ENCODE results near the gene RIOK2. TPM values are rescaled to one million over a fixed set of nuclear protein-coding genes. Genes with fewer than 3 reads are reported as not detected.

The RIOK2 gene
- total and polyA plus RNA-seq, 10 of the 15 experiments (the other 5 are each of a cell fraction or from before 2014, with no cell fraction given) = 23.0 to 69.1 (median 33.3) TPM

DNA sequence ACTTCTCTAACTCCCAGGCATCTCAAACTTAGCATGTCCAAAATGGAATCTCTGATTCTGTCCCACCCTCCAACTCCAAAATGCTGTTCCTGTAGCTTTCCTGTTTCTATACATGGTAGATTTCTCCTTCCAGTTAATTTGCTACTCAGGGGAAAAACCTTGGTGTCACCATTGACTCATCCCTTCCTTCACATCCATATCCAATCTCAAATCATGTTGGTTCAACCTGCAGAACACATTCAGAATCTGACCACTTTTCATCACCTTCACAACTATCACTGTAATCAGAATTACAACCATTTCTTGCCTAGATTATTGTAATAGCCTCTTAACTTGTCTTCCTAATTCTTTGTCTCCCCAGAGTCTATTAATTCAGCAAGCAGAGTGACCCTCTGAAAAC is 10.8 kb downstream of the RIOK2 start:
- CTCF ChIA-PET = interaction anchor here (1.9 kb wide), 1 partner anchor 11 kb away, joined by 8 read pairs; no protein-coding TSS in a partner anchor
- no peak for FAIRE-seq

DNA sequence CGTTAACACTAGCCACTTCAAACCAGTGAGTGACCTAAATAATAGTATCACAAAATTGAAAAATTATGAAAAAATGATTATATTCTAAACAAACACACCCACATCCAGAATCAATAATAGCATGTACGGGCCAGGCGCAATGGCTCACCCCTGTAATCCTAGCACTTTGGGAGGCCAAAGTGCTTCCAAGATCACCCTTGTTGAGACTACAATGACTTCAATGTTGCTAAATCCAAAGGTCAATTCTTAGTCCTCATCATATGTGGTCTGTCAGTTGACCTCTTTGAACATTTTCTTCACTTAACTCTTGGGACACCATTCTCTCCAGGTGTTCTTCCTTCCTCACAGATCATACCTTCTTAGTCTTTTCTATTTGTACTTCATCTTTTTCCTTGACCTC is 11.3 kb downstream of the RIOK2 start:
- Histone ChIP-seq H3K9ac (ENCODE audit: control insufficient read depth, insufficient read depth, low read length) (no peak overlapping the region), H3K27me3 (replicated peaks in 1 of 2; ENCODE audit: control insufficient read depth in 2 of 2, insufficient read depth in 2 of 2, low read length in 1 of 2) (no peaks in the 10 kb centered on the region), H3K4me1 (ENCODE audit: control insufficient read depth, insufficient read depth, low read length) (peaks cover 6% of the 10 kb centered on the region; the same call in 1 of the 2 replicates), H3K36me3 (ENCODE audit: control insufficient read depth in 2 of 2, insufficient read depth in 2 of 2, low read length in 1 of 2) (peaks cover 0 to 15% of the 10 kb centered on the region in 2 experiments), H3K4me2 (ENCODE audit: control insufficient read depth, insufficient read depth) (no peak overlapping the region), H4K20me1 (ENCODE audit: control insufficient read depth, insufficient read depth) (no peaks in the 10 kb centered on the region), H2AFZ (ENCODE audit: control insufficient read depth, low read depth, low read length) (no peak overlapping the region), H3K4me3 (no peak overlapping the region), H3K27ac (ENCODE audit: control insufficient read depth, insufficient read depth) (no peak overlapping the region), H3K9me3 (replicated peaks; ENCODE audit: control insufficient read depth, insufficient read depth, low read length) (no peaks in the 10 kb centered on the region), H3K79me2 (ENCODE audit: control insufficient read depth, insufficient read depth, low read length) (no peaks in the 10 kb centered on the region)
- ATAC-seq = no peak
- no peak for DNase-seq (ENCODE audit: low read depth, low spot score)
- CTCF ChIA-PET = no interaction called here
- peak; percentile 23 for FAIRE-seq
- SMC1A ChIA-PET (ENCODE audit: uncharacterized antibody, unreplicated experiment) = interaction anchor here (1.0 kb wide), 1 partner anchor 9 kb away, joined by 3 read pairs; no protein-coding TSS in a partner anchor
- WGBS (ENCODE audit: insufficient coverage, insufficient replicate concordance, low lambda C conversion rate, missing lambda C conversion rate) = 85% methylated on average over 3 of the region's 3 CpGs
- in situ Hi-C loops (cut with MboI) = no loop called here
- POLR2A ChIA-PET = no interaction called here
- BruUV-seq (replicated peaks) = no TSS peak
- RAD21 ChIA-PET (ENCODE audit: unreplicated experiment) = no interaction called here
- intact Hi-C loops (cut with micrococcal nuclease; ENCODE audit: unreplicated experiment) = no loop called here
- TF ChIP-seq ETV6 (conservative IDR thresholded peaks at IDR 0.05 in 1 of 2, IDR thresholded peaks at IDR 0.05 in 1 of 2; ENCODE audit: borderline replicate concordance in 1 of 2, low read depth in 1 of 2) (no peak), SPI1 (IDR thresholded peaks at IDR 0.05; ENCODE audit: borderline replicate concordance, insufficient read depth, low read depth, low read length) (no peak)
- TF ChIP-seq, protein P1, sequence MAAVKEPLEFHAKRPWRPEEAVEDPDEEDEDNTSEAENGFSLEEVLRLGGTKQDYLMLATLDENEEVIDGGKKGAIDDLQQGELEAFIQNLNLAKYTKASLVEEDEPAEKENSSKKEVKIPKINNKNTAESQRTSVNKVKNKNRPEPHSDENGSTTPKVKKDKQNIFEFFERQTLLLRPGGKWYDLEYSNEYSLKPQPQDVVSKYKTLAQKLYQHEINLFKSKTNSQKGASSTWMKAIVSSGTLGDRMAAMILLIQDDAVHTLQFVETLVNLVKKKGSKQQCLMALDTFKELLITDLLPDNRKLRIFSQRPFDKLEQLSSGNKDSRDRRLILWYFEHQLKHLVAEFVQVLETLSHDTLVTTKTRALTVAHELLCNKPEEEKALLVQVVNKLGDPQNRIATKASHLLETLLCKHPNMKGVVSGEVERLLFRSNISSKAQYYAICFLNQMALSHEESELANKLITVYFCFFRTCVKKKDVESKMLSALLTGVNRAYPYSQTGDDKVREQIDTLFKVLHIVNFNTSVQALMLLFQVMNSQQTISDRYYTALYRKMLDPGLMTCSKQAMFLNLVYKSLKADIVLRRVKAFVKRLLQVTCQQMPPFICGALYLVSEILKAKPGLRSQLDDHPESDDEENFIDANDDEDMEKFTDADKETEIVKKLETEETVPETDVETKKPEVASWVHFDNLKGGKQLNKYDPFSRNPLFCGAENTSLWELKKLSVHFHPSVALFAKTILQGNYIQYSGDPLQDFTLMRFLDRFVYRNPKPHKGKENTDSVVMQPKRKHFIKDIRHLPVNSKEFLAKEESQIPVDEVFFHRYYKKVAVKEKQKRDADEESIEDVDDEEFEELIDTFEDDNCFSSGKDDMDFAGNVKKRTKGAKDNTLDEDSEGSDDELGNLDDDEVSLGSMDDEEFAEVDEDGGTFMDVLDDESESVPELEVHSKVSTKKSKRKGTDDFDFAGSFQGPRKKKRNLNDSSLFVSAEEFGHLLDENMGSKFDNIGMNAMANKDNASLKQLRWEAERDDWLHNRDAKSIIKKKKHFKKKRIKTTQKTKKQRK (IDR thresholded peaks at IDR 0.05; ENCODE audit: low read depth, low read length) = no peak
- TF ChIP-seq, protein P2, sequence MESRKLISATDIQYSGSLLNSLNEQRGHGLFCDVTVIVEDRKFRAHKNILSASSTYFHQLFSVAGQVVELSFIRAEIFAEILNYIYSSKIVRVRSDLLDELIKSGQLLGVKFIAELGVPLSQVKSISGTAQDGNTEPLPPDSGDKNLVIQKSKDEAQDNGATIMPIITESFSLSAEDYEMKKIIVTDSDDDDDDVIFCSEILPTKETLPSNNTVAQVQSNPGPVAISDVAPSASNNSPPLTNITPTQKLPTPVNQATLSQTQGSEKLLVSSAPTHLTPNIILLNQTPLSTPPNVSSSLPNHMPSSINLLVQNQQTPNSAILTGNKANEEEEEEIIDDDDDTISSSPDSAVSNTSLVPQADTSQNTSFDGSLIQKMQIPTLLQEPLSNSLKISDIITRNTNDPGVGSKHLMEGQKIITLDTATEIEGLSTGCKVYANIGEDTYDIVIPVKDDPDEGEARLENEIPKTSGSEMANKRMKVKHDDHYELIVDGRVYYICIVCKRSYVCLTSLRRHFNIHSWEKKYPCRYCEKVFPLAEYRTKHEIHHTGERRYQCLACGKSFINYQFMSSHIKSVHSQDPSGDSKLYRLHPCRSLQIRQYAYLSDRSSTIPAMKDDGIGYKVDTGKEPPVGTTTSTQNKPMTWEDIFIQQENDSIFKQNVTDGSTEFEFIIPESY (IDR thresholded peaks at IDR 0.05) = no peak

More for the DNA sequence above, 10.8 kb downstream of the RIOK2 start:
- RAD21 ChIA-PET (ENCODE audit: unreplicated experiment) = no interaction called here
- Histone ChIP-seq H3K27me3 (replicated peaks in 1 of 2; ENCODE audit: control insufficient read depth in 2 of 2, insufficient read depth in 2 of 2, low read length in 1 of 2) (no peaks in the 10 kb centered on the region), H3K9ac (ENCODE audit: control insufficient read depth, insufficient read depth, low read length) (no peak overlapping the region), H3K27ac (ENCODE audit: control insufficient read depth, insufficient read depth) (no peak overlapping the region), H3K36me3 (ENCODE audit: control insufficient read depth in 2 of 2, insufficient read depth in 2 of 2, low read length in 1 of 2) (peaks cover 0 to 15% of the 10 kb centered on the region in 2 experiments), H3K9me3 (replicated peaks; ENCODE audit: control insufficient read depth, insufficient read depth, low read length) (no peaks in the 10 kb centered on the region), H3K4me2 (ENCODE audit: control insufficient read depth, insufficient read depth) (no peak overlapping the region), H2AFZ (ENCODE audit: control insufficient read depth, low read depth, low read length) (no peak overlapping the region), H3K4me3 (no peak overlapping the region), H3K79me2 (ENCODE audit: control insufficient read depth, insufficient read depth, low read length) (no peaks in the 10 kb centered on the region), H4K20me1 (ENCODE audit: control insufficient read depth, insufficient read depth) (no peaks in the 10 kb centered on the region), H3K4me1 (ENCODE audit: control insufficient read depth, insufficient read depth, low read length) (peaks cover 6% of the 10 kb centered on the region; the same call in 1 of the 2 replicates)
- SMC1A ChIA-PET (ENCODE audit: uncharacterized antibody, unreplicated experiment) = interaction anchor here (1.4 to 1.8 kb wide), 2 partner anchors 11 to 362 kb away, joined by 3 to 4 read pairs; no protein-coding TSS in a partner anchor
- no peak for ATAC-seq
- TF ChIP-seq, protein P3, sequence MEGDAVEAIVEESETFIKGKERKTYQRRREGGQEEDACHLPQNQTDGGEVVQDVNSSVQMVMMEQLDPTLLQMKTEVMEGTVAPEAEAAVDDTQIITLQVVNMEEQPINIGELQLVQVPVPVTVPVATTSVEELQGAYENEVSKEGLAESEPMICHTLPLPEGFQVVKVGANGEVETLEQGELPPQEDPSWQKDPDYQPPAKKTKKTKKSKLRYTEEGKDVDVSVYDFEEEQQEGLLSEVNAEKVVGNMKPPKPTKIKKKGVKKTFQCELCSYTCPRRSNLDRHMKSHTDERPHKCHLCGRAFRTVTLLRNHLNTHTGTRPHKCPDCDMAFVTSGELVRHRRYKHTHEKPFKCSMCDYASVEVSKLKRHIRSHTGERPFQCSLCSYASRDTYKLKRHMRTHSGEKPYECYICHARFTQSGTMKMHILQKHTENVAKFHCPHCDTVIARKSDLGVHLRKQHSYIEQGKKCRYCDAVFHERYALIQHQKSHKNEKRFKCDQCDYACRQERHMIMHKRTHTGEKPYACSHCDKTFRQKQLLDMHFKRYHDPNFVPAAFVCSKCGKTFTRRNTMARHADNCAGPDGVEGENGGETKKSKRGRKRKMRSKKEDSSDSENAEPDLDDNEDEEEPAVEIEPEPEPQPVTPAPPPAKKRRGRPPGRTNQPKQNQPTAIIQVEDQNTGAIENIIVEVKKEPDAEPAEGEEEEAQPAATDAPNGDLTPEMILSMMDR (IDR thresholded peaks at IDR 0.05 in 2 of 3, conservative IDR thresholded peaks at IDR 0.05 in 1 of 3; ENCODE audit: control insufficient read depth in 2 of 3, extremely low read depth in 1 of 3, insufficient read depth in 1 of 3, low read depth in 3 of 3, low read length in 3 of 3) = no peak
- TF ChIP-seq RFX5 (IDR thresholded peaks at IDR 0.05; ENCODE audit: low read depth, low read length) = no peak
- TF ChIP-seq ZNF24 (IDR thresholded peaks at IDR 0.05) = no peak
- in situ Hi-C loops (cut with MboI) = no loop called here
- POLR2A ChIA-PET = no interaction called here
- no peak for DNase-seq (ENCODE audit: low read depth, low spot score)
- no TSS peak for BruUV-seq (replicated peaks)
- intact Hi-C loops (cut with micrococcal nuclease; ENCODE audit: unreplicated experiment) = no loop called here

Data from GM12878 (cell line).